ENCODE results near the gene ZDHHC18. TPM values are rescaled to one million over a fixed set of nuclear protein-coding genes. Genes with fewer than 3 reads are reported as not detected.

Gene ZDHHC18
- total RNA-seq, 1 donor from 2014 or later = 11.8 TPM

- Histone ChIP-seq H3K4me3 (peak overlapping the region; percentile 86), H3K27ac (replicated peaks) (peak overlapping the region; percentile 97), H3K27me3 (ENCODE audit: low read depth) (no peaks in the 10 kb centered on the region), H3K36me3 (no peaks in the 10 kb centered on the region), H3K9me3 (replicated peaks) (no peaks in the 10 kb centered on the region), H3K4me1 (peaks cover 99% of the 10 kb centered on the region)
- DNase-seq = peak; percentile 67
- intact Hi-C loops (cut with micrococcal nuclease) = loop anchor here (5.0 kb wide), 1 partner anchor 89 kb away; the partner anchor contains the start of gene ARID1A
- TF ChIP-seq, protein P1, sequence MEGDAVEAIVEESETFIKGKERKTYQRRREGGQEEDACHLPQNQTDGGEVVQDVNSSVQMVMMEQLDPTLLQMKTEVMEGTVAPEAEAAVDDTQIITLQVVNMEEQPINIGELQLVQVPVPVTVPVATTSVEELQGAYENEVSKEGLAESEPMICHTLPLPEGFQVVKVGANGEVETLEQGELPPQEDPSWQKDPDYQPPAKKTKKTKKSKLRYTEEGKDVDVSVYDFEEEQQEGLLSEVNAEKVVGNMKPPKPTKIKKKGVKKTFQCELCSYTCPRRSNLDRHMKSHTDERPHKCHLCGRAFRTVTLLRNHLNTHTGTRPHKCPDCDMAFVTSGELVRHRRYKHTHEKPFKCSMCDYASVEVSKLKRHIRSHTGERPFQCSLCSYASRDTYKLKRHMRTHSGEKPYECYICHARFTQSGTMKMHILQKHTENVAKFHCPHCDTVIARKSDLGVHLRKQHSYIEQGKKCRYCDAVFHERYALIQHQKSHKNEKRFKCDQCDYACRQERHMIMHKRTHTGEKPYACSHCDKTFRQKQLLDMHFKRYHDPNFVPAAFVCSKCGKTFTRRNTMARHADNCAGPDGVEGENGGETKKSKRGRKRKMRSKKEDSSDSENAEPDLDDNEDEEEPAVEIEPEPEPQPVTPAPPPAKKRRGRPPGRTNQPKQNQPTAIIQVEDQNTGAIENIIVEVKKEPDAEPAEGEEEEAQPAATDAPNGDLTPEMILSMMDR (IDR thresholded peaks at IDR 0.05; ENCODE audit: borderline replicate concordance) = no peak
Observed at GRCh38 chr1:26786437-26787380, 39.8 kb upstream of the ZDHHC18 start.

DNA sequence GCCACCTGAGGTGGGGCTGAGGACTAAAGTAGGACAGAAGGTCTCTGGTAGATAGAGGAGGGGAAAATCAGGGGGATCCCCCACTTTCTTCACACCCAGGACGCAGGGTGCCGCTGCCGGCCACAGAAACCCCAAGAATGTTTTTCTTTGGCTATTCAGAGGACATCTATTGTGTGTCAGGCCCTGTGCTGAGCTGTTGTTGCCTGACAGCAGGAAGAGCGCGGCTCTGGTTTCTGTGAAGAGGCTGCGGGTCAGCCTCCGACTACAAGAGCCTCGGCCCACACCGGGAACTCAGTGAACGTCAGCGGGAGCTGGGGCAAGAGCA lies 39.1 kb upstream of the ZDHHC18 start:
- peak overlapping the region; percentile 86 for H3K4me3 ChIP-seq
- no peaks in the 10 kb centered on the region for H3K36me3 ChIP-seq
- H3K27me3 ChIP-seq (ENCODE audit: low read depth) = no peaks in the 10 kb centered on the region
- intact Hi-C loops (cut with micrococcal nuclease) = loop anchor here (5.0 kb wide), 1 partner anchor 90 kb away; the partner anchor contains the start of gene ARID1A
- peaks cover 96% of the 10 kb centered on the region for H3K4me1 ChIP-seq
- no peak for DNase-seq
- H3K27ac ChIP-seq (replicated peaks) = peak overlapping the region; percentile 97
- no peaks in the 10 kb centered on the region for H3K9me3 ChIP-seq (replicated peaks)
- TF ChIP-seq, protein P1 (IDR thresholded peaks at IDR 0.05; ENCODE audit: borderline replicate concordance) = no peak

DNA sequence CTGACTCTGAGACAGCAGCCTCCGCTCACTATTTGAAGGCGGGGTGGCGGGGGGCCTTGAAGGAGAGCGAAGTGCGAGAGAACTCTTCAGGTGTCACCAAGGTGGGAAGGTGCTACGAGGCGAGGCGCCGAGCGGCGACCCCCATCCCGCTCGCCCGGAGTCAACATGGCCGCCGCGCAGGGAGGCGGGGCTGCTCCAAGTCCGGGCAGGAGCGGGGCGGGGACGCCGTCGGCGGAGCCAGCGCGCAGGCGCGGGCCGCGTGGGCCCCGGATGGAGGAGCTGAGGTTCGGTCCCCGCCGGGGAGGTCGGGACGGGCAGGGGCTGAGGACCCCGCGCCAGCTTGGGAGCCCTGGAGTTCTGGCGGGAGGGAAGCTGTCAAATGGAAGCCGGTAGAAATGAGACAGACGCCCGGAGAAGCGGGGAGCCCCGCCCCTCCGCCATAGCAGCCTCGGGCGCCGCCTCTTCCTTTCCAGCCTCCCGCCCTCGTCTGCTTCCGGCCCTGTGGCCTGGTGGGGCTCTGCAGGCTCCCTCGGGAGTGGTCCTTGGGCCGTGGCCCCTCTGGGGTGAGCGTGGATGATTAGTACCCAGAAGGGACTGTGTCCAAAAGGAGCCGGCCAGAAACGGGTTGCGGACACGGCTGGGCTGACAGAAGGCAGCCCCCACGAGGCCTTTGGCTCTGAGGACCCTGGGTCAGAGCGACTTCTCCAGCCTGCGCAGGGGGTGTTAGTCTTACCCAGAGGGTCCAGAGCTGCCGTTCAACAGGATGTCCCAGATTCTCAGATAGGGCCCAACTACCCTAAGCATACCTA lies 38.6 kb upstream of the ZDHHC18 start, which contains the start of gene PIGV:
Gene PIGV, plus strand, starts transcription at position 245 of the 809 bp plus-strand sequence. CDS start 2,866 bp downstream, outside the sequence.
- no peaks in the 10 kb centered on the region for H3K27me3 ChIP-seq (ENCODE audit: low read depth)
- peak within 1 kb of the TSS; percentile 86 for H3K4me3 ChIP-seq
- TF ChIP-seq, protein P1 (IDR thresholded peaks at IDR 0.05; ENCODE audit: borderline replicate concordance) = peak; percentile 47
- peak; percentile 89 for DNase-seq
- H3K27ac ChIP-seq (replicated peaks) = peak within 1 kb of the TSS; percentile 97
- no peaks in the 10 kb centered on the region for H3K36me3 ChIP-seq
- peaks cover 91% of the 10 kb centered on the region for H3K4me1 ChIP-seq
- intact Hi-C loops (cut with micrococcal nuclease) = loop anchor here (2.0 to 5.0 kb wide), 2 partner anchors 91 to 185 kb away; partner anchors contain the start of gene ARID1A
- no peaks in the 10 kb centered on the region for H3K9me3 ChIP-seq (replicated peaks)

DNA sequence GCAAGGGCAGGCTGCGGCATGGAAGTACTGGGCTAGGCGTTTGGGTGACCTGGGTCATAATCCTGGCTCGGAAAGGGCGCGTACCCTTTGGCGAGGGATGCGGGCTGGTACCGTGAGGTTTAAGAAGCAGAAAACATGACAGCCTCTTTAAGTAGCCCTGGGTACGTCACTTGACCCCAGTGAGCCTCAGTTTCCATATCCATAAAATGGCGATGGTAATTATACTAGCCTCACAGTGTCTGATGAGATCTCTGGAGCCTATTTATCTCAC lies 38.0 kb upstream of the ZDHHC18 start:
- H3K27me3 ChIP-seq (ENCODE audit: low read depth) = no peaks in the 10 kb centered on the region
- no peak for DNase-seq
- no peaks in the 10 kb centered on the region for H3K9me3 ChIP-seq (replicated peaks)
- H3K36me3 ChIP-seq = no peaks in the 10 kb centered on the region
- H3K27ac ChIP-seq (replicated peaks) = peak overlapping the region; percentile 97
- H3K4me3 ChIP-seq = peak overlapping the region; percentile 86
- intact Hi-C loops (cut with micrococcal nuclease) = loop anchor here (2.0 to 5.0 kb wide), 2 partner anchors 91 to 186 kb away; partner anchors contain the start of gene ARID1A
- H3K4me1 ChIP-seq = peaks cover 85% of the 10 kb centered on the region
- TF ChIP-seq, protein P1 (IDR thresholded peaks at IDR 0.05; ENCODE audit: borderline replicate concordance) = no peak
